Urinary bladder (tissue), 4 donors: Measurements from ENCODE around the gene ST3GAL3. TPM values are rescaled to one million over a fixed set of nuclear protein-coding genes. Genes with fewer than 3 reads are reported as not detected.
A peak's percentile ranks its signal among the peaks of the same experiment; 100 is the strongest.

ENCODE experiments used
- DNase-seq: peaks from one replicate; pipeline ENCODE4 v3.0.0-alpha.2; 2015; ENCODE audit errors: extremely low spot score
- H3K27ac ChIP-seq: one replicate; pipeline ENCODE4 v1.5.1; 2013; ENCODE audit warnings: low read depth, mild to moderate bottlenecking, moderate library complexity
- H3K36me3 ChIP-seq: one replicate; pipeline ENCODE4 v1.6.1; 2013; ENCODE audit warnings: mild to moderate bottlenecking, moderate library complexity; ENCODE audit not compliant: insufficient read depth
- H3K4me1 ChIP-seq: one replicate; pipeline ENCODE4 v1.6.1; 2013; ENCODE audit warnings: mild to moderate bottlenecking, moderate library complexity; ENCODE audit not compliant: insufficient read depth
- H3K4me3 ChIP-seq: one replicate; pipeline ENCODE4 v1.5.1; 2013; ENCODE audit warnings: low read depth, low read length
- WGBS: extraction: QIAGEN DNeasy Blood & Tissue Kit; methylation state at CpG from one replicate; pipeline ENCODE4 v1.1.7; 2013; 5-methylcytosine and 5-hydroxymethylcytosine counted together
- polyA plus RNA-seq: library from polyadenylated mRNA; stranded (reverse); fragments of 200-250 nt; gene quantifications from one replicate; pipeline ENCODE4 v1.2.3, GENCODE V29; 2013
- total RNA-seq: library from RNA; depleted of rRNA; stranded (reverse); fragments of >200 nt; gene quantifications from one replicate; pipeline ENCODE4 v1.2.3, GENCODE V29; 2014
- donor health status: healthy with polysubstance abuse.
- donor health status: healthy.

ST3GAL3 gene
- total and polyA plus RNA-seq, 2 donors = 25.4 to 27.2 TPM

GRCh38 chr1:43947061-43947873, 239.9 kb downstream of the ST3GAL3 start:
- Histone ChIP-seq H3K4me1 (peaks cover 3% of the 10 kb centered on the region), H3K27ac (peak overlapping the region; percentile 94), H3K4me3 (peak overlapping the region; percentile 67), H3K36me3 (peaks cover 2% of the 10 kb centered on the region)
- DNase-seq = no peak
- 6% methylated on average over 27 of the region's 27 CpGs for WGBS

DNA sequence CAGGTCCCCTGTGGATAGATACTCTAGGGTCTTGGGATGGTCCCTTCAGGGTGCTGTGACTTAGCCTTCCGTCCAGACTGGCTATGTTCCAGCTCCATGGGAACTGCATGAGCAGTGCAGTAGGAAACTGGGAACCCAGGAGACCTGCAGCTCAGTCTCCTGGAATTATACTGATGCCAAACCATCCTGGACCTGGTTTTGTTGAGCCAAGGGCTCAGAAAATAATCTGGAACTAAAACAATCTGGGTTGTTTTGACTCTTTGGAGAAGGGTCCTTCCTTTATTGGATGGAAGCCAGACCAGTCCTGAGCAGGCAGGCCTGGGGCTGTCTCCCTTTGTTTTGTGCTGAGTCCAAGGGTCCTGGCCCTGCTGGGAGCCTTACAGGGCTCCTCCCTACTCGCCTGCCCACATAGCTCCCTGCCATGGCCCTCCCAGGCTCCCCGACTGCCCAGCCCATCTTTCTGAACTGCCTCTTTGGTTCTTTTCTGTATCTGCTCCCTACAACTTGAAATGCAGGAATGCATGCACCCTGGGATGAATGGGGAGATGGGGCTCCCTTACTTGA, 240.6 kb downstream of the ST3GAL3 start:
- peak overlapping the region; percentile 67 for H3K4me3 ChIP-seq
- no peak overlapping the region for H3K27ac ChIP-seq
- 24% methylated on average over 3 of the region's 3 CpGs for WGBS
- H3K36me3 ChIP-seq = peaks cover 2% of the 10 kb centered on the region
- no peak for DNase-seq
- H3K4me1 ChIP-seq = peaks cover 3% of the 10 kb centered on the region

- no peak overlapping the region for H3K27ac ChIP-seq
- no peak for DNase-seq
- H3K36me3 ChIP-seq = peaks cover 2% of the 10 kb centered on the region
- peaks cover 3% of the 10 kb centered on the region for H3K4me1 ChIP-seq
- WGBS = 81% methylated on average over 13 of the region's 13 CpGs
- H3K4me3 ChIP-seq = no peak overlapping the region
Measured at GRCh38 chr1:43949678-43950077, 242.3 kb downstream of the ST3GAL3 start.

DNA sequence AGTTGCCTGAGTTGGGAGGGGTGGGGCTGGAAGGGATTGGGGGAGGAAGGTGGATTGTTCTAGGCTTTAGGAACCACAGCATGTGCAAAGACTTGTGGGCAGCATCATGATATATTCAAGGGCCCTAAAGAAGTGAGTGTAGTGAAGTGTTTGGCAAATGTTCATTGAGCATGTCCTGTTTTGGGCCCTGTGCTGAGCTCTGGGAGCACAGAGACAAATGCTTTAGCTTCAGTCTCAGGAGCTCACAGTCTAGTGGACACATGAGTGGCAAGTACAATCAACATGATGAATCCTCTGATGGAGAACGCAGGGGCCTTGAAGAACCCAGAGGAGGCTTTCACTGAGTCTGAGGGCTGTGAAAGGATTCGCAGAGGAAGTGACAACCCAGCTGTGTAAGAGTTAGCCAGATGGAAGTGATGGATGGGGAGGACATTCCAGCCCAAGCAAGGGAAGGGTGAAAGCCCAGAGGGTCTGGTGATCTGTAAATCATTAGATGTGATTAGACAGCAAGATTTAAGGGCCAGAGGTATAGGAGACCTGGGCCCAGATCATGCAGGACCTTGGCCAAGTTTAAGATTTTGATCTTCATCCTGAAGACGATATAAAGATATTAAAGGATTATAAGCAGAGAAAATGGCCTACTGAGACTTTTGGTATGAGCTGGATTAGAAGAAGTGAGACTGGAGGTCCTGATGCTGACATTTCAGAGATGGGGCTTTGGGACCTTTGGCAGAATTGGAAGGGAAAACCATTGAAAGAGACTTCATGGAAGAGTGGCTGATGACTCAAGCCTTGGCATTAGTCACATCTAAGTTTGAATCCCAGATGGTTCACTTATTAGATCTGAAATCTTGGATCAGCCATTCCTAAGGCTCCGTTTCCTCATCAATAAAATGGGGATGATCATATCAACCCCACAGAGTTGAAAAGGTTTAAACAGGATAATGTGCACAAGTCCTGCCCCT, 244.0 kb downstream of the ST3GAL3 start:
- WGBS = 90% methylated on average over 4 of the region's 4 CpGs
- Histone ChIP-seq H3K4me1 (peaks cover 3% of the 10 kb centered on the region), H3K27ac (no peak overlapping the region), H3K4me3 (no peak overlapping the region), H3K36me3 (peaks cover 2% of the 10 kb centered on the region)
- no peak for DNase-seq

GRCh38 chr1:43952731-43953346, 245.5 kb downstream of the ST3GAL3 start:
- 69% methylated on average over 8 of the region's 8 CpGs for WGBS
- no peak for DNase-seq
- no peak overlapping the region for H3K27ac ChIP-seq

GRCh38 chr1:43953361-43953760, 246.0 kb downstream of the ST3GAL3 start:
- no peaks in the 10 kb centered on the region for H3K4me1 ChIP-seq
- WGBS = 79% methylated on average over 3 of the region's 3 CpGs

More at GRCh38 chr1:43952731-43953346, 245.5 kb downstream of the ST3GAL3 start:
- H3K4me3 ChIP-seq = no peak overlapping the region
- no peaks in the 10 kb centered on the region for H3K4me1 ChIP-seq
- peaks cover 2% of the 10 kb centered on the region for H3K36me3 ChIP-seq

DNA sequence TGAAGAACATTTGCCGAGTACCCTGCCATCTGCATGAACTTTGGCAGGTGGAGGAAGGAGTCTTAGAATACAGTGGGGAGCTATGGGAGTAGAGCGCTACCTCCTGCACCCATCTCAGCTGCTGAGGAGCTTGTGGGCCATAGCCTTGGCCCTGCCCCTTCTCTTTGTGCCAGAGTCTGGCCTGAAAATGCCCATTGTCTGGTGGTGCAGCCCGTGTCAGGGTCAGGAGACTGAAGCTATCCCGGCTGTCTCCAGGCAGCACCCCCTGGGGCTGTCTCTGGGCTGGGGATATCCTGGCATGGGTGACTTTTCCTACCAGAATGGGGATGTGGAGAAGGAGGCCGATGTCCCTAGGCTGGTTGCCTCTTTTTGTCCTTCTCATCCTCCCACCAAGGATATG, 246.7 kb downstream of the ST3GAL3 start:
- H3K36me3 ChIP-seq = peaks cover 4% of the 10 kb centered on the region
- no peak for DNase-seq
- no peaks in the 10 kb centered on the region for H3K4me1 ChIP-seq
- no peak overlapping the region for H3K27ac ChIP-seq
- H3K4me3 ChIP-seq = no peak overlapping the region
- 87% methylated on average over 5 of the region's 5 CpGs for WGBS

More at GRCh38 chr1:43953361-43953760, 246.0 kb downstream of the ST3GAL3 start:
- no peak overlapping the region for H3K27ac ChIP-seq
- no peak for DNase-seq
- H3K4me3 ChIP-seq = no peak overlapping the region
- peaks cover 2% of the 10 kb centered on the region for H3K36me3 ChIP-seq

DNA sequence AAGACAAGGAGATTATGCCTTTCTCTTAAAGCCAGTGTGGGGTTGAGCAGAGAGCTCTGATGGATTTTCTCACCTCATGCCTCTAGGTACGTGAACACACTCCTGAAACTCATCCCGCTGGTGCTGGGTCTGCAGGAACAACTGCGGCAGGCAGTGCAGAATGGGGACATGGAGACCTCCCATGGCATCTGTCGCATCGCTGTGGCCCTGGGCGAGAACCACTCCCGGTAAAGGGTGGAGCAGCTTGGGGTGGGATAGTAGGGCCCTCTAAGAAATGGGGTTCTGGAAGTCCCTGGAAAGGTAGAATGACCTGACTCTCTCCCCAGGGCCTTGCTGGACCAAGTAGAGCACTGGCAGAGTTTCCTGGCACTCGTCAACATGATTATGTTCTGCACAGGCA, 248.9 kb downstream of the ST3GAL3 start:
- Histone ChIP-seq H3K4me3 (no peak overlapping the region), H3K27ac (no peak overlapping the region), H3K36me3 (peaks cover 3% of the 10 kb centered on the region), H3K4me1 (no peaks in the 10 kb centered on the region)
- no peak for DNase-seq
- WGBS = 96% methylated on average over 8 of the region's 8 CpGs

DNA sequence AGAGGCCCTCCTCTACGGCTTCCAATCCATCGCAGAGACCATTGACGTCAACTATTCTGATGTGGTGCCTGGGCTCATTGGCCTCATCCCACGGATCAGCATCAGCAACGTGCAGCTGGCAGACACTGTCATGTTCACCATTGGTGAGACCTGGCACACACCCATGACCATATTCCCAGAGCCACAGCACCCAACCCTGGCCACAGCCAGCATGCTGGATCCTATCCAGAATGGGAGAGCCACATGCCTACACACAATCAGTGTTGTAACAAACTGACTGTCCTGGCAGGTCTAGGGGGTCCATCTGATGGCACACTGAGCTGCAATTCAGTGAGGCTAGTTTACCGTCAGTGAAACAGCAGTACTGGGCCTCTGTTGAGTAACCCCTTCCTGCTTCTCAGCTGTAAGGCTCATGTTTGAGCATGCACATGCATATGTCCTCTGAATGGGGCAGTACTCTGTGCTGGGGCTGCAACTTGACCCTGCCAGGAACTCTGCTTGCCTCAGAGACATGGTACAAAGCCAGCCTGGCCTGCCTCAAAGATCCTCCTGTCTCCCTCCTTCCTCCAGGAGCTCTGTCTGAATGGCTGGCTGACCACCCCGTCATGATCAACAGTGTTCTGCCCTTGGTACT, 250.2 kb downstream of the ST3GAL3 start:
- no peaks in the 10 kb centered on the region for H3K4me1 ChIP-seq
- H3K27ac ChIP-seq = no peak overlapping the region
- peaks cover 3% of the 10 kb centered on the region for H3K36me3 ChIP-seq
- DNase-seq = no peak
- WGBS = 85% methylated on average over 7 of the region's 7 CpGs
- no peak overlapping the region for H3K4me3 ChIP-seq

- 86% methylated on average over 9 of the region's 9 CpGs for WGBS
- Histone ChIP-seq H3K27ac (no peak overlapping the region), H3K4me1 (no peaks in the 10 kb centered on the region), H3K4me3 (no peak overlapping the region), H3K36me3 (peaks cover 3% of the 10 kb centered on the region)
- DNase-seq = no peak
Measured at GRCh38 chr1:43958351-43959255, 251.3 kb downstream of the ST3GAL3 start.

- no peak for DNase-seq
- Histone ChIP-seq H3K27ac (no peak overlapping the region), H3K4me1 (no peaks in the 10 kb centered on the region), H3K36me3 (peaks cover 5% of the 10 kb centered on the region), H3K4me3 (no peak overlapping the region)
- 90% methylated on average over 8 of the region's 8 CpGs for WGBS
Measured at GRCh38 chr1:43960798-43961197, 253.5 kb downstream of the ST3GAL3 start.

DNA sequence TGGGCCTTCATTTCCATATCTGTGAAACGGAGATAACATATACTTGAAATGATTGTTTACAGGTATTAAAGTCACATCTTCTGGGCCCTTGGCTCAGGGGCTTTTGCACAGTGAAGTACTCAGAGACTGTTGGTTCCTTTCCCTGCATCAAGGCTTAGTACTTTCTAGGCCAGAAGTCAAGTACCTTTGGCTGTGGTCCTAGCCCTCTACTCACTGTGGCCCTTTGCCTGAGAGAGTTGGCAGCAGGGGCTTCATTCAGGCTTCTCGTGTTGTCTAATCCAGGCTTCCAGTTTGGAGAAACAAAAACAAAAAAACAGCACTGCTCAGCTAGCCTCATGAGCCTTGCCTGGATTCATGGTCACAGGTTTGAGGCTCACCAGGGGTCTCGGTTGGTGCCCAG, 254.4 kb downstream of the ST3GAL3 start:
- 90% methylated on average over 3 of the region's 3 CpGs for WGBS
- Histone ChIP-seq H3K36me3 (peaks cover 5% of the 10 kb centered on the region), H3K27ac (no peak overlapping the region), H3K4me1 (no peaks in the 10 kb centered on the region), H3K4me3 (no peak overlapping the region)
- DNase-seq = no peak
